Right lobe of liver (tissue), 6 donors: ENCODE data around the gene SPACA7. TPM values are rescaled to one million over a fixed set of nuclear protein-coding genes. Genes with fewer than 3 reads are reported as not detected.
A peak's percentile ranks its signal among the peaks of the same experiment; 100 is the strongest.

Experiments
- ATAC-seq, 4 donors: fragments of 200-7000 bp; cut with Tn5 transposase; one replicate each; pipeline ENCODE4 v1.9.1; 2020; ENCODE audit warnings: mild to moderate bottlenecking in 4 of 4, moderate library complexity in 4 of 4
- DNase-seq, 3 donors: peaks; one replicate each; pipeline ENCODE4 v3.0.0-alpha.2; 2020
- H3K27ac ChIP-seq, 3 donors: fragments of 200-600 bp; one replicate each; pipeline ENCODE4 v1.8.0; 2022
- H3K27me3 ChIP-seq, 2 donors: fragments of 200-600 bp; one replicate each; pipeline ENCODE4 v1.8.0; 2022
- H3K36me3 ChIP-seq, 4 donors: fragments of 200-600 bp; sonication (generic) in 1 of 4; one replicate each; pipeline versions ENCODE4 v1.5.1 to v1.8.0; 2017 to 2022; ENCODE audit warnings: control low read depth in 1 of 4
- H3K4me1 ChIP-seq, 4 donors: fragments of 200-600 bp; sonication (generic) in 1 of 4; one replicate each; pipeline versions ENCODE4 v1.5.1 to v1.8.0; 2017 to 2022; ENCODE audit warnings: control low read depth in 1 of 4
- H3K4me3 ChIP-seq, 3 donors: fragments of 200-600 bp; one replicate each; pipeline ENCODE4 v1.8.0; 2022
- H3K9me3 ChIP-seq, 4 donors: fragments of 200-600 bp; sonication (generic) in 1 of 4; one replicate each; pipeline versions ENCODE4 v1.5.1 to v1.8.0; 2017 to 2022; ENCODE audit warnings: control low read depth in 1 of 4
- POLR2A ChIP-seq: fragments of 450-650 bp; IDR thresholded peaks from one replicate; pipeline ENCODE4 v1.6.1; 2017; ENCODE audit warnings: antibody characterized with exemption, mild to moderate bottlenecking
- WGBS: methylation state at CpG from one replicate; pipeline ENCODE4 v1.1.6; 2018; ENCODE audit warnings: low coverage, low lambda C conversion rate; ENCODE audit not compliant: insufficient coverage; ENCODE audit errors: missing lambda C conversion rate; 5-methylcytosine and 5-hydroxymethylcytosine counted together
- intact Hi-C, 2 donors: fragments of 100-400 bp; cut with DNase I; formaldehyde crosslinking; loops; one replicate each; pipeline versions ENCODE4 v1.11.2 to v1.14.1; 2022
- total RNA-seq, 6 experiments: library from RNA; depleted of rRNA in 2 of 6; stranded (reverse); fragments of >200 nt in 2 of 6; fragmentation: NEBNext Ultra II Directional in 3 of 6; extraction: Animal tissue kit (Norgen Biotek cat#: 25700) in 3 of 6; gene quantifications; one replicate each; pipeline versions ENCODE4 v1.1.0 to v1.2.4, GENCODE V29; 2016 to 2023
- TF ChIP-seq, protein P1 (sequence below), 4 donors: fragments of 200-600 bp in 3 of 4; fragments of 450-650 bp in 1 of 4; IDR thresholded peaks; one replicate each; pipeline versions ENCODE4 v1.5.1 to v1.8.0; 2016 to 2022; ENCODE audit warnings: antibody characterized with exemption in 4 of 4, mild to moderate bottlenecking in 2 of 4
- donor health status: DM: no; HTN: yes; CAD: no.
- donor health status: DM: no; HTN: no; CAD: no.
- donor health status: DM: no; HTN: no; CAD: no.
- donor health status: DM: no; HTN: yes; CAD: no.
- donor health status: DM: no; HTN: yes; CAD: no.

SPACA7 gene
- total RNA-seq, 6 experiments from 2014 or later, result not detected

DNA sequence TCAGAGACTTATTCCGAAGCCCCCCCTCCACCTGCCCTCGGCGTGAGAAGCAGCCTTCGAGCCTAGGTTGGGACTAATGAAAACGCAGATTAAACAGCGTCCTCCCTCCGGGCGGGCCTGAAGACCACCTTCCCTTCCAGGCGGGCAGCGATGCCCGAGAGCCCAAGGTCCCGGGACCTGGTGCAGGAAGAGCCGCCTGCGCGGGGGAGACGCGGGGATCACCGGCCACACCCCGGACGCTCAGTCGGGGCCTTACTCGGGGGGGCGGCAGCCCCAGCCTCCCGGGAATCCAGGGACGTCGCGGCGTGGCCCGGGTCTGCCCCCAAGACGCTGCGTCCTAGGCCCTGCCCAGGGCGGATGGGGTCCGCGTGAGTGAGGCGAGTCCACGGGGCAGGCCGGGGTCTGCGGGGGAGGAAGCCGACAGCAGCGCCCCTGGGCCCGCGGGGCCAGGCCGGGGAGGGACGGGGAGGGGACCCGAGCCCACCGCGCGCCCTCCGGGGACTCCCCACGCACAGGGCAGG, 33.3 kb upstream of the SPACA7 start:
- no peak overlapping the region for H3K4me3 ChIP-seq
- no peaks in the 10 kb centered on the region for H3K27me3 ChIP-seq
- TF ChIP-seq POLR2A, result no peak
- TF ChIP-seq, protein P1, sequence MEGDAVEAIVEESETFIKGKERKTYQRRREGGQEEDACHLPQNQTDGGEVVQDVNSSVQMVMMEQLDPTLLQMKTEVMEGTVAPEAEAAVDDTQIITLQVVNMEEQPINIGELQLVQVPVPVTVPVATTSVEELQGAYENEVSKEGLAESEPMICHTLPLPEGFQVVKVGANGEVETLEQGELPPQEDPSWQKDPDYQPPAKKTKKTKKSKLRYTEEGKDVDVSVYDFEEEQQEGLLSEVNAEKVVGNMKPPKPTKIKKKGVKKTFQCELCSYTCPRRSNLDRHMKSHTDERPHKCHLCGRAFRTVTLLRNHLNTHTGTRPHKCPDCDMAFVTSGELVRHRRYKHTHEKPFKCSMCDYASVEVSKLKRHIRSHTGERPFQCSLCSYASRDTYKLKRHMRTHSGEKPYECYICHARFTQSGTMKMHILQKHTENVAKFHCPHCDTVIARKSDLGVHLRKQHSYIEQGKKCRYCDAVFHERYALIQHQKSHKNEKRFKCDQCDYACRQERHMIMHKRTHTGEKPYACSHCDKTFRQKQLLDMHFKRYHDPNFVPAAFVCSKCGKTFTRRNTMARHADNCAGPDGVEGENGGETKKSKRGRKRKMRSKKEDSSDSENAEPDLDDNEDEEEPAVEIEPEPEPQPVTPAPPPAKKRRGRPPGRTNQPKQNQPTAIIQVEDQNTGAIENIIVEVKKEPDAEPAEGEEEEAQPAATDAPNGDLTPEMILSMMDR (IDR thresholded peaks at IDR 0.05), result no peak
- WGBS, result 40% methylated on average over 1 of the region's 50 CpGs
- no peaks in the 10 kb centered on the region for H3K4me1 ChIP-seq
- no peaks in the 10 kb centered on the region for H3K36me3 ChIP-seq
- no peak overlapping the region for H3K27ac ChIP-seq
- H3K9me3 ChIP-seq, result no peaks in the 10 kb centered on the region
- DNase-seq (no peak), ATAC-seq (peak in 1 of 4 donors; percentile 43)
- intact Hi-C loops, result no loop called here

DNA sequence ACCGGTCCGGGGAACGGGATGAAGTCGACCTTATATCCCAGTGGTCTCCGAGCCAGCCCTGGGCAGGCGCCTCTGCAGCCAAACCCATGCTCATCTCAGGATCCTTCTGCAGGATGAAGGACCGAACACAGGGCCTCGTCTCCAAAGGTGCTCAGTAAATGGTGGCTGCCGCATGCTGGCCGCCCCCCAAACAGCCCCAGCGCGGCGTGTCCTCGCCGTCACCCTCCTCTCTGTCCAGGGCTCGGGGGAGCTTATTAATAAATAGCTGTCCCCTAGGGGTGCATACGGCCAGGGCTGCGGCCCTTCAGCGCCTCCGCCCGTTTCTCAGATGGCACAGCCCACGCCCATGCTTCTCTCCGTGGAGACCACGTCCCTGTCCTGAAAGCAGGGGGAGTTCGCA, 32.6 kb upstream of the SPACA7 start:
- Histone ChIP-seq H3K27ac (no peak overlapping the region), H3K9me3 (no peaks in the 10 kb centered on the region), H3K4me1 (no peaks in the 10 kb centered on the region), H3K36me3 (no peaks in the 10 kb centered on the region), H3K4me3 (no peak overlapping the region), H3K27me3 (no peaks in the 10 kb centered on the region)
- no peak for TF ChIP-seq POLR2A
- TF ChIP-seq, protein P1 (IDR thresholded peaks at IDR 0.05), result no peak
- no peak for DNase-seq
- WGBS, result 70% methylated on average over 14 of the region's 25 CpGs
- intact Hi-C loops, result no loop called here
- no peak for ATAC-seq

DNA sequence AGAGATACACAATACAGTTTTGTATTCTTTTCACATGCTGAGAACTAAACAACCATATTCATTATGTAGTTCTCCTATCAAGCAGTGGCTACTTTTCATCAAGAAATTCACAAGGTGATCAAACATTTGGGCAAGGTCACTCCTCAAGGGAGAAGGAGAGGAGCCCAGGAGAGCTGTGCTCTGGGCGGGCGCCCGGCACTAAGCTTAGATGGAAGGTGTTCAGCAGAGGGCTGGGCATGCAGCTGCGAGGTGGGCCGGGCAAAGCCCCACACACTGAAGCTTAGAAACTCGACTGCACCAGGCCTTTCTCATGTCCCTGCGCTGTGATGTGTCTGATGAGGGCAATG, 30.4 kb upstream of the SPACA7 start:
- Histone ChIP-seq H3K27ac (no peak overlapping the region), H3K9me3 (no peaks in the 10 kb centered on the region), H3K27me3 (no peaks in the 10 kb centered on the region), H3K4me1 (no peaks in the 10 kb centered on the region), H3K4me3 (no peak overlapping the region), H3K36me3 (no peaks in the 10 kb centered on the region)
- ATAC-seq (no peak), DNase-seq (no peak)
- TF ChIP-seq POLR2A, result no peak
- TF ChIP-seq, protein P1 (IDR thresholded peaks at IDR 0.05), result no peak
- intact Hi-C loops, result no loop called here
- whole genome bisulfite sequencing, result 54% methylated on average over 5 of the region's 7 CpGs

DNA sequence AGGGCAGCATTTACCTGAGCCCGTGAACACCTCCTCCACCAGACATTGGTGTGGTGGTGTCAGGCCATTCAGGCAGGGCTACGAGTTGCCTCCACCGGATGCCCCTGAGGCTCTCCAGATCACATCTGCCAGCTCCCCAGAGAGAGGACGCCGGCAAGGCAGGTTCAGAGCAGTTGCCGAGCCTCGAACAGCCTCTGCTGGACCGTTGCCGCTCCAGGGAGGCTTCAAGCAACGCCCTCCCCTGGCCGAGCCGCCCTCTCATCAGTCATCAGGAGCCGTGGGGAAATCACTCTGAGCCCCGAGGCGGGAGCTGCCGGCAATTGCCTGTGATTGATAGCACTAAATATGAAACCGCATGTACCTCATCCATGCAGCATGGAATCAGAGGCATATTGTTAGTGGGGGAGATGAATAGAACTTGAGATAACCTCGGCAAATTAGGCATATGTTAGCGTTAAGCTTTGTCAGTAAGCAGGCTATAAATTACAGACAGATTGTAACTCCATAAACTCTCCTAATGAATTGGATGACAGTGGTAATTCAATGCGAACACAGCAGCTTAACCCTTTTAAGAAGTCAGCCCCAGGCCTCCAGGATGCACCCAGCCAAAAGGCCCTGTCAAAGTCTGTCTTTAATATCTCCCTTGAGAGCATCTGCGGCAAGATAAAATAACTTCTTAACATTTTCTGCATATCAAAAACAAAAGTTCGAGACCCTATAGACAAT, 29.8 kb upstream of the SPACA7 start:
- ATAC-seq (peak; percentile 36 to 58 (median 52)), DNase-seq (no peak)
- Histone ChIP-seq H3K27ac (no peak overlapping the region), H3K36me3 (no peaks in the 10 kb centered on the region), H3K4me3 (no peak overlapping the region), H3K27me3 (no peaks in the 10 kb centered on the region), H3K4me1 (no peaks in the 10 kb centered on the region), H3K9me3 (no peaks in the 10 kb centered on the region)
- WGBS, result 25% methylated on average over 9 of the region's 22 CpGs
- intact Hi-C loops, result no loop called here
- TF ChIP-seq, protein P1 (IDR thresholded peaks at IDR 0.05), result peak in 1 of 4 donors; percentile 13
- no peak for TF ChIP-seq POLR2A
